CD4-positive, alpha-beta T cell (primary cell): ENCODE data around the gene SSBP2. TPM values are rescaled to one million over a fixed set of nuclear protein-coding genes. Genes with fewer than 3 reads are reported as not detected.

Experiments used
- ATAC-seq: fragments of 200-7000 bp; cut with Tn5 transposase; one replicate; pipeline ENCODE4 v1.10.0; 2022; ENCODE audit warnings: mild to moderate bottlenecking; ENCODE audit not compliant: poor library complexity
- CTCF ChIA-PET: fragments of 350-600 bp; sonication (Branson Sonifier 250); formaldehyde crosslinking; loops from one replicate; lab custom pipeline; 2021; ENCODE audit warnings: antibody characterized with exemption, inconsistent platforms; lab: Charles Lee
- POLR2A ChIA-PET: fragments of 350-600 bp; sonication (Branson Sonifier 250); formaldehyde crosslinking; loops from one replicate; lab custom pipeline; 2021; ENCODE audit warnings: antibody characterized with exemption, inconsistent platforms; lab: Charles Lee
- DNase-seq, 14 experiments: peaks; one replicate each; pipeline ENCODE4 v3.0.0-alpha.2; 2013 to 2020; ENCODE audit warnings: mixed read lengths in 2 of 14
- H3K27ac ChIP-seq, 2 donors: one replicate each; pipeline versions ENCODE4 v1.5.1 to v1.7.0; 2013; ENCODE audit warnings: low read length in 2 of 2, low read depth in 1 of 2, mild to moderate bottlenecking in 1 of 2
- H3K27me3 ChIP-seq, 2 experiments: 1 replicate in 1 of 2; 2 replicates in 1 of 2; pipeline versions ENCODE4 v1.6.1 to v1.7.0; 2013; ENCODE audit warnings: low read length in 2 of 2, control low read depth in 1 of 2, mild to moderate bottlenecking in 1 of 2, moderate library complexity in 1 of 2; ENCODE audit not compliant: insufficient read depth in 2 of 2, control insufficient read depth in 1 of 2
- H3K36me3 ChIP-seq: one replicate; pipeline ENCODE4 v1.6.1; 2013; ENCODE audit warnings: low read length, control low read depth; ENCODE audit not compliant: insufficient read depth
- H3K4me1 ChIP-seq: one replicate; pipeline ENCODE4 v1.6.1; 2013; ENCODE audit warnings: low read length, control low read depth; ENCODE audit not compliant: insufficient read depth
- H3K4me3 ChIP-seq: one replicate; pipeline ENCODE4 v1.5.1; 2013; ENCODE audit warnings: mild to moderate bottlenecking, low read length, moderate library complexity
- H3K9me3 ChIP-seq, 2 experiments: 1 replicate in 1 of 2; 2 replicates in 1 of 2; pipeline versions ENCODE4 v1.6.1 to v1.7.0; 2013; ENCODE audit warnings: low read length in 2 of 2, mild to moderate bottlenecking in 2 of 2, control low read depth in 1 of 2, moderate library complexity in 1 of 2; ENCODE audit not compliant: control insufficient read depth in 1 of 2, insufficient read depth in 1 of 2
- H3K27ac Mint-ChIP-seq: one replicate; pipeline ENCODE4 v1.8.0; 2020; ENCODE audit warnings: mixed read lengths
- H3K27me3 Mint-ChIP-seq: one replicate; pipeline ENCODE4 v1.8.0; 2021; ENCODE audit warnings: mixed read lengths
- H3K36me3 Mint-ChIP-seq: one replicate; pipeline ENCODE4 v1.8.0; 2021; ENCODE audit warnings: low read depth, mixed read lengths
- H3K4me1 Mint-ChIP-seq: one replicate; pipeline ENCODE4 v1.8.0; 2021; ENCODE audit warnings: low read depth, mixed read lengths
- H3K4me3 Mint-ChIP-seq: one replicate; pipeline ENCODE4 v1.8.0; 2020; ENCODE audit warnings: mild to moderate bottlenecking, mixed read lengths
- H3K9me3 Mint-ChIP-seq: one replicate; pipeline ENCODE4 v1.8.0; 2020; ENCODE audit warnings: mixed read lengths
- CTCF ChIP-seq: fragments of 200-600 bp; IDR thresholded peaks from one replicate; pipeline ENCODE4 v1.8.0; 2022; ENCODE audit warnings: antibody characterized with exemption, mild to moderate bottlenecking
- intact Hi-C, 2 experiments: fragments of 100-400 bp; cut with DNase I in 1 of 2; cut with micrococcal nuclease in 1 of 2; formaldehyde crosslinking; loops; one replicate each; pipeline versions ENCODE4 v1.15.1 to v1.9.0; 2023 to 2025; cut with DNase I, micrococcal nuclease
- total RNA-seq, 174 experiments: library from RNA in 2 of 174; stranded (reverse) in 2 of 174; gene quantifications; one replicate each; pipeline ENCODE4 v1.2.3 and lab custom pipeline; 2021 to 2026

SSBP2 gene
- total RNA-seq, 2 experiments from 2014 or later, result 33.5 to 36.3 TPM

GRCh38 chr5:81429985-81430384, 320.9 kb downstream of the SSBP2 start:
- peaks cover 11% of the 10 kb centered on the region for H3K4me1 Mint-ChIP-seq
- ATAC-seq (no peak), DNase-seq (no peak)
- no peak overlapping the region for H3K4me3 Mint-ChIP-seq
- no peaks in the 10 kb centered on the region for H3K27me3 Mint-ChIP-seq
- TF ChIP-seq CTCF, result no peak
- Histone ChIP-seq H3K4me3 (no peak overlapping the region), H3K27me3 (no peaks in the 10 kb centered on the region), H3K9me3 (no peaks in the 10 kb centered on the region), H3K27ac (no peak overlapping the region), H3K4me1 (no peaks in the 10 kb centered on the region), H3K36me3 (no peaks in the 10 kb centered on the region)
- ChIA-PET POLR2A (no interaction called here), CTCF (no interaction called here)
- intact Hi-C loops, result loop anchor here in 1 of 2 experiments (5.0 kb wide), 3 partner anchors 322 to 427 kb away; partner anchors contain the start of gene SSBP2
- no peak overlapping the region for H3K27ac Mint-ChIP-seq
- no peaks in the 10 kb centered on the region for H3K9me3 Mint-ChIP-seq
- peaks cover 29% of the 10 kb centered on the region for H3K36me3 Mint-ChIP-seq

GRCh38 chr5:81429363-81429762, 321.5 kb downstream of the SSBP2 start:
- Mint-ChIP-seq H3K4me1 (peaks cover 11% of the 10 kb centered on the region), H3K27ac (no peak overlapping the region), H3K27me3 (no peaks in the 10 kb centered on the region), H3K9me3 (no peaks in the 10 kb centered on the region), H3K4me3 (no peak overlapping the region), H3K36me3 (peaks cover 22% of the 10 kb centered on the region)
- CTCF ChIA-PET, result no interaction called here
- Histone ChIP-seq H3K4me1 (no peaks in the 10 kb centered on the region), H3K36me3 (no peaks in the 10 kb centered on the region), H3K27ac (no peak overlapping the region), H3K4me3 (no peak overlapping the region), H3K27me3 (no peaks in the 10 kb centered on the region), H3K9me3 (no peaks in the 10 kb centered on the region)
- no peak for TF ChIP-seq CTCF
- ATAC-seq (no peak), DNase-seq (no peak)
- POLR2A ChIA-PET, result no interaction called here
- intact Hi-C loops, result loop anchor here in 1 of 2 experiments (5.0 kb wide), 3 partner anchors 323 to 428 kb away; partner anchors contain the start of gene SSBP2

DNA sequence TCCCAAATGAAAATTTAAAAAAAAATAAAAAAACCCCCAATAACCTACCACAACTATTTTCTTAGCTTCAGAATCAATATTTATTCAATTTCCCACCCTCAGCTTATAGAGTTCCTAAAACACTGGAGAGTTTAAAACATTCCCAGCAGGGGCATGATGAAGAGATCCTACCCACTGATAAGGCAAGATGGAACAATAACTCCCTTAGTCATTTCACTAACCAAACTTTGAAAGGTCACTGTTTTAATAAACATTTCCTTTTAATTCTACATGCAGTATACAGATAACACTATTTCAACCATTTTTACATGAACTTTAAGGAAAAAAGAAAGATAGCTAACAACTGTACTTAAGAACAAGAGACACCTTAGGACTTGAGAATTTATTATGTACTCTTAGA, 322.0 kb downstream of the SSBP2 start:
- H3K36me3 Mint-ChIP-seq, result peaks cover 17% of the 10 kb centered on the region
- Histone ChIP-seq H3K9me3 (no peaks in the 10 kb centered on the region), H3K4me3 (no peak overlapping the region), H3K27ac (no peak overlapping the region), H3K27me3 (no peaks in the 10 kb centered on the region), H3K4me1 (no peaks in the 10 kb centered on the region), H3K36me3 (no peaks in the 10 kb centered on the region)
- H3K9me3 Mint-ChIP-seq, result no peaks in the 10 kb centered on the region
- no peak for TF ChIP-seq CTCF
- no peak for DNase-seq
- no peaks in the 10 kb centered on the region for H3K27me3 Mint-ChIP-seq
- peaks cover 11% of the 10 kb centered on the region for H3K4me1 Mint-ChIP-seq
- ATAC-seq, result no peak
- POLR2A ChIA-PET, result no interaction called here
- no peak overlapping the region for H3K4me3 Mint-ChIP-seq
- CTCF ChIA-PET, result no interaction called here
- intact Hi-C loops, result loop anchor here in 1 of 2 experiments (5.0 kb wide), 3 partner anchors 323 to 428 kb away; partner anchors contain the start of gene SSBP2
- no peak overlapping the region for H3K27ac Mint-ChIP-seq
